NCI-H146 treated with DMSO at 0.1 percent for 48 hours (cell line): Measurements from ENCODE around the gene MAGI1.

Source experiments
- DNase-seq: peaks from one replicate; lab custom pipeline; 2025; ENCODE audit not compliant: unreplicated experiment; lab: John Stamatoyannopoulos, UW

Gene MAGI1

DNA sequence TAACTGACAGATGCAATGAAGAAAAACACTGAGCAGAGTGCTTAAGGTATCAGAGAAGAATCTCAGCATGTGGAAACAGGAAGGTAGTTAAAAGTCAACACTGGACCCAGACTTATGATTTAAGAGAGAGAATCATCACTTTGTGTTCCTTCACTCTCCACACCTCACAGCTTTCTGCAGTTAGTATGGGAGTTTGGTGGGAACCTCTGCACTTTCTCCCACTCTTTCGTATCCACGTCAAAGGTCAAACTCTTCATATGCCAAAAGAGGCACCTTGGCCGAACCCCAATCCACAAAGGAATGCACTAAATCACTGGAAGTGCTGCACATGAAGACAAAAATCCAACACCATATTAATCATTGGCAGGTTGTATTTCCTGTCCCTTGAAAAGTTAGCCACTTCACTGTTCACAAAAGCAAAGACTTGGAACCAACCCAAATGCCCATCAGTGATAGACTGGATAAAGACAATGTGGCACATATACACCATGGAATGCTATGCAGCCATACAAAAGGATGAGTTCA lies 361.2 kb downstream of the MAGI1 start:
- no peak for DNase-seq

GRCh38 chr3:65676580-65676979 lies 362.1 kb downstream of the MAGI1 start:
- DNase-seq, result no peak

GRCh38 chr3:65675011-65675410 lies 363.7 kb downstream of the MAGI1 start:
- no peak for DNase-seq

- no peak for DNase-seq
These were observed 364.5 kb downstream of the MAGI1 start for GRCh38 chr3:65674226-65674625.

DNA sequence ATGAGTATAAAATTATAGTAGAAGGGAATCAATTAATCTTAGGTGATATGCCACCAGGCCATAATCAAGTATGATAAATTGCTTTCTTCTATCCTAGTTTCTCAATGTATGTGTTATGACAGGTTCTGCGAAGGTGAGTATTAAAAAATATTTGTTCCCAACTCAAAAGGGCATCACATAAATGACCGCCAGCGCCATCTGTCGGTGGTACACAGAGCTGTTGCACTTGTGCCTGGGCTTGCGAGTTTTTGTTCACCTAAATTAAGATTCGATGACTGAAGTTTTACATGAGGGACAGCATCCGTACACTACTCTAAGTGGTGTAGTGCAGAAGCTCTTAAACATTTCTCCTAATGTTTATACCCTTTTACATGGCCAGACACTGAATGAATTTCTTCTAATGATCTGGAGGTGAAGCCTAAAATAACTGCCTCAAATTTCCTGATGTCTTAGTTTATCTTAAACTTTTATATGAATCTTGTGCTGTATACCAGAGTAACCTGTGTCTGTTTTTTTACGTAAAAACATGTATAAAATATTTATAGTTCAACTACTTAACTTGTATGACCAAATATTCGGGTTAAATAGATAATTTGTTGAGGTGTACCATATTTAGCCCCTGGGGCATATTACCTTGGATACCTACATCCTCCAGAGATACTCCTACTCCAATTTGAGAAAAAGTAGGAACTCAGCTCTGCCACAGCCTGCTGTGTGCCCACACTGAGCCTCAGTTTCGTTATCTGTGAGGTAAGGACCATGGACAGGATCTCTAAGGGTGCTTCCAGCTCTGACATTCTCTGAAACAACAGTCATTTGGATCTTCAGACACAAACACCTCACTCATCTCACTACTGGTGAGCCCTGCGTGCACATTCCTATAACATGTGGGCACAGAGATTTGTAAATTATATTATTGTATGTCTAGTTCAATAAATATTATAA lies 365.6 kb downstream of the MAGI1 start:
- DNase-seq, result no peak

DNA sequence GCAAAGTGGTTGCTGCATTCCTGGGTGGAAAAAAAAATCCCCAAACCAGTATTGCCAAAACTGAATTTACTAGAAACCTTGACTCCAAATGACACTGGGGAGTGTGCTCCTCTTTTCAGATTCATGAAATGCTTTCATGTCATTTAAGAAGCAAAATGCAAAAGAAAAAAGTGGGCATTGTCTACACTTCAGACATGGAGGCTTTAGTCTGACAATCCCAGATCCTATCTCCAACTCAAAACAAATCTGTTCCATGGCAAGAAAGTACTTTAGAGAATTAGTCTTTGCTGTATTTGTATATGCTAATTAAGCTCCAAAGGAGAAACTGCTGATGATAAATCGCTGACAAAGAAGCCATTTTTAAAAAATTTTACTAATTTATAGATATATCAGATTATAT lies 366.7 kb downstream of the MAGI1 start:
- DNase-seq, result no peak

DNA sequence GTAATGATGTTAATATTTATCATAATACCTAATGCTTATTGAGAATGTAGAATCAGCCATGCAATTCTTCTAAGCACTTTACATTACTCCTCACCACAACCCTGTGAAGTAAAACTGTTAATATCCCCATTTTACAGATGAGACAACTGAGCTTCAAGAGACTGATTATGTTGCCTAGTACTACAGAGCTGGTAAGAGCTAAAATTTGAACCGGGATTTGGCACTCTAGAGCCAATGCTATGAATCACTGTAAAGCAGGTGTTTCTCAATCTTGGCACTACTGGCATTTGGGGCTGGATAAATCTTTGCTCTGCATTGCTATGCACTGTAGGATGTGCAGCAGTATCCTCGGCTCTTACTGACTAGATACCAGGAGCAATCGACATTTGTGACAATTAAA lies 367.7 kb downstream of the MAGI1 start:
- no peak for DNase-seq

- DNase-seq, result no peak
These were observed 369.4 kb downstream of the MAGI1 start for GRCh38 chr3:65669163-65669875.

DNA sequence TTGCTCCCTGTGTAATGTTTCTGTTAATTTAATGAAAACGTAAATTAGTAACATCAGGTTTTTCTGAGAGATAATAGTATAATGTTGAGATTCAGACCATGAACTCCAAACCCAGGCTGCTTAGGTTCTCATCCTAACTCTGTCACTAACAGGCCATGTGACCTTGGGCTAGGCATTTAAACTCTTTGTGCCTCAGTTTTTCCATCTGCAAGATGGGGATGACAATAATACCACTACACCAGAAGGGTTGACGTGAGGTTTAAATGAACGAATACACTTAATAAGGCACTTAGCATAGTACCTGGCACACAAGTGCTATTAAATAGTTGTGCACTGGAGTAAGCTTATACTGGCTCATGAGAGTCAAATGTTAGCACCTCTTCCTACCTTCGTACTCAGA lies 370.8 kb downstream of the MAGI1 start:
- no peak for DNase-seq

GRCh38 chr3:65666448-65667091 lies 372.1 kb downstream of the MAGI1 start:
- DNase-seq, result no peak

- no peak for DNase-seq
These were observed 372.8 kb downstream of the MAGI1 start for GRCh38 chr3:65665915-65666314.

GRCh38 chr3:65664931-65665330 lies 373.8 kb downstream of the MAGI1 start:
- DNase-seq, result no peak

GRCh38 chr3:65664446-65664845 lies 374.3 kb downstream of the MAGI1 start:
- DNase-seq, result no peak

DNA sequence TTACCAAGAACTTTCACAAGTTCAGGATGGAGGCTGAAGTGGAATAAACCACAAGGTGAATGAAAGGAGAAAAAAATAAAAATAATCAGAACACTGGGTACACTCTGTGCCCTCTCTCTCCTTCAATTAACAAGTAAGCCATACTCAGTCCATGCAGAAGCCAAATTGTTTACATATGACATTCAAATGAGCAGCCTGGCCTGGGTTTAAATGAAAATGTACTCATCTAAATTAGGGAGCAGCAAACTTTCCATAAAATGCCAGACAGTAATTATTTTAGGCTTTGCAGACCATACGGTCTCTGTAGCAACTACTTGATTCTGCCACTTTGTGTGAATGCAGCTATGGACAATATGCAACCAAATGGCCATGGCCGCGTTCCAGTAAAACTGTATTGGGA lies 376.6 kb downstream of the MAGI1 start:
- DNase-seq, result no peak

GRCh38 chr3:65660000-65660598 lies 378.6 kb downstream of the MAGI1 start:
- no peak for DNase-seq

GRCh38 chr3:65659396-65659795 lies 379.3 kb downstream of the MAGI1 start:
- no peak for DNase-seq

- no peak for DNase-seq
These were observed 380.3 kb downstream of the MAGI1 start for GRCh38 chr3:65658401-65658800.

DNA sequence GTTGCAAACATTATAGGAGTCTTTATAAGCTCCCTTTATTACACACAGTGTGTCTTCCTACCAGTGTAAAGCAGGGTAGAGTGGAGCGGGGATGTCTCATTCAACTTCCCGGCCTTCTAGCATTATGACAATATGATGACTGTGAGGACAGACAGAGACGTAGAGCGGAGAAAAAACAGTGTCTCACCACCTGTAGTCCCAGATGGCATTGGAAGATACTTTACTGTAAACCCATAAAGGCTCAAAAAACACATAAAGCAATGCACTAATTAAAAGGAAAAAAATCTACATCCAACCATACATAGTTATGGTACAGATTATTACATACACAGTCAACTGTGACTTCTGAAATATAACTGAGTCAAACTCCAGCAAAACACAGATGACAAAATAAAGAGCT lies 383.7 kb downstream of the MAGI1 start:
- DNase-seq, result no peak

- DNase-seq, result no peak
These were observed 385.0 kb downstream of the MAGI1 start for GRCh38 chr3:65653731-65654130.

GRCh38 chr3:65650247-65650646 lies 388.5 kb downstream of the MAGI1 start:
- no peak for DNase-seq

GRCh38 chr3:65647369-65647768 lies 391.3 kb downstream of the MAGI1 start:
- DNase-seq, result no peak
